ENCODE data around the gene CA12.

- TF ChIP-seq CTCF (IDR thresholded peaks at IDR 0.05) (no peak), POLR2A (IDR thresholded peaks at IDR 0.05) (no peak)
These were observed 14.1 kb upstream of the CA12 start for GRCh38 chr15:63395730-63396151.
